Measurements from ENCODE around the gene ANP32A.

ANP32A gene

GRCh38 chr15:68787609-68788263 is 33.0 kb downstream of the ANP32A start:
- Histone ChIP-seq H3K9ac (ENCODE audit: insufficient read length, low read depth) (no peak overlapping the region), H3K9me3 (ENCODE audit: insufficient read depth, low read length) (no peaks in the 10 kb centered on the region), H3K4me3 (ENCODE audit: insufficient read length, low read depth) (no peak overlapping the region), H3K27me3 (ENCODE audit: insufficient read depth, insufficient read length) (no peaks in the 10 kb centered on the region), H3K36me3 (ENCODE audit: insufficient read depth, insufficient read length, low read length) (peaks cover 65% of the 10 kb centered on the region), H3K4me1 (ENCODE audit: insufficient read depth, insufficient read length) (peaks cover 46% of the 10 kb centered on the region)
- TF ChIP-seq SUZ12 (IDR thresholded peaks at IDR 0.05; ENCODE audit: extremely low read depth, insufficient read depth, insufficient read length), result no peak
- no peak for TF ChIP-seq YY1 (IDR thresholded peaks at IDR 0.05; ENCODE audit: insufficient read depth, insufficient read length)
- TF ChIP-seq ZNF274 (IDR thresholded peaks at IDR 0.05; ENCODE audit: low read depth, low read length), result no peak
- DNase-seq (ENCODE audit: low read depth, low spot score), result no peak

- TF ChIP-seq SUZ12 (IDR thresholded peaks at IDR 0.05; ENCODE audit: extremely low read depth, insufficient read depth, insufficient read length), result no peak
- TF ChIP-seq ZNF274 (IDR thresholded peaks at IDR 0.05; ENCODE audit: low read depth, low read length), result no peak
- no peak for TF ChIP-seq YY1 (IDR thresholded peaks at IDR 0.05; ENCODE audit: insufficient read depth, insufficient read length)
- no peak overlapping the region for H3K4me3 ChIP-seq (ENCODE audit: insufficient read length, low read depth)
- no peaks in the 10 kb centered on the region for H3K9me3 ChIP-seq (ENCODE audit: insufficient read depth, low read length)
- H3K36me3 ChIP-seq (ENCODE audit: insufficient read depth, insufficient read length, low read length), result peaks cover 75% of the 10 kb centered on the region
- H3K9ac ChIP-seq (ENCODE audit: insufficient read length, low read depth), result no peak overlapping the region
- H3K4me1 ChIP-seq (ENCODE audit: insufficient read depth, insufficient read length), result peaks cover 44% of the 10 kb centered on the region
- H3K27me3 ChIP-seq (ENCODE audit: insufficient read depth, insufficient read length), result no peaks in the 10 kb centered on the region
- DNase-seq (ENCODE audit: low read depth, low spot score), result no peak
These were observed 33.9 kb downstream of the ANP32A start for GRCh38 chr15:68786753-68787152.

GRCh38 chr15:68785541-68785940 is 35.2 kb downstream of the ANP32A start:
- Histone ChIP-seq H3K4me3 (ENCODE audit: insufficient read length, low read depth) (no peak overlapping the region), H3K9ac (ENCODE audit: insufficient read length, low read depth) (no peak overlapping the region), H3K36me3 (ENCODE audit: insufficient read depth, insufficient read length, low read length) (peaks cover 84% of the 10 kb centered on the region), H3K27me3 (ENCODE audit: insufficient read depth, insufficient read length) (no peaks in the 10 kb centered on the region), H3K4me1 (ENCODE audit: insufficient read depth, insufficient read length) (peaks cover 35% of the 10 kb centered on the region), H3K9me3 (ENCODE audit: insufficient read depth, low read length) (no peaks in the 10 kb centered on the region)
- no peak for DNase-seq (ENCODE audit: low read depth, low spot score)
- TF ChIP-seq YY1 (IDR thresholded peaks at IDR 0.05; ENCODE audit: insufficient read depth, insufficient read length) (no peak), SUZ12 (IDR thresholded peaks at IDR 0.05; ENCODE audit: extremely low read depth, insufficient read depth, insufficient read length) (no peak), ZNF274 (IDR thresholded peaks at IDR 0.05; ENCODE audit: low read depth, low read length) (no peak)

- Histone ChIP-seq H3K36me3 (ENCODE audit: insufficient read depth, insufficient read length, low read length) (peaks cover 91% of the 10 kb centered on the region), H3K9ac (ENCODE audit: insufficient read length, low read depth) (no peak overlapping the region), H3K4me1 (ENCODE audit: insufficient read depth, insufficient read length) (peaks cover 24% of the 10 kb centered on the region), H3K4me3 (ENCODE audit: insufficient read length, low read depth) (no peak overlapping the region), H3K27me3 (ENCODE audit: insufficient read depth, insufficient read length) (no peaks in the 10 kb centered on the region), H3K9me3 (ENCODE audit: insufficient read depth, low read length) (no peaks in the 10 kb centered on the region)
- no peak for DNase-seq (ENCODE audit: low read depth, low spot score)
- TF ChIP-seq SUZ12 (IDR thresholded peaks at IDR 0.05; ENCODE audit: extremely low read depth, insufficient read depth, insufficient read length) (no peak), ZNF274 (IDR thresholded peaks at IDR 0.05; ENCODE audit: low read depth, low read length) (no peak), YY1 (IDR thresholded peaks at IDR 0.05; ENCODE audit: insufficient read depth, insufficient read length) (no peak)
These were observed 36.5 kb downstream of the ANP32A start for GRCh38 chr15:68784206-68784605.

GRCh38 chr15:68783226-68784058 is 37.3 kb downstream of the ANP32A start:
- DNase-seq (ENCODE audit: low read depth, low spot score), result no peak
- TF ChIP-seq YY1 (IDR thresholded peaks at IDR 0.05; ENCODE audit: insufficient read depth, insufficient read length) (no peak), ZNF274 (IDR thresholded peaks at IDR 0.05; ENCODE audit: low read depth, low read length) (no peak), SUZ12 (IDR thresholded peaks at IDR 0.05; ENCODE audit: extremely low read depth, insufficient read depth, insufficient read length) (no peak)
- peaks cover 19% of the 10 kb centered on the region for H3K4me1 ChIP-seq (ENCODE audit: insufficient read depth, insufficient read length)
- no peaks in the 10 kb centered on the region for H3K9me3 ChIP-seq (ENCODE audit: insufficient read depth, low read length)
- H3K9ac ChIP-seq (ENCODE audit: insufficient read length, low read depth), result no peak overlapping the region
- H3K36me3 ChIP-seq (ENCODE audit: insufficient read depth, insufficient read length, low read length), result peaks cover 91% of the 10 kb centered on the region
- H3K27me3 ChIP-seq (ENCODE audit: insufficient read depth, insufficient read length), result no peaks in the 10 kb centered on the region
- no peak overlapping the region for H3K4me3 ChIP-seq (ENCODE audit: insufficient read length, low read depth)

- Histone ChIP-seq H3K36me3 (ENCODE audit: insufficient read depth, insufficient read length, low read length) (peaks cover 88% of the 10 kb centered on the region), H3K4me3 (ENCODE audit: insufficient read length, low read depth) (no peak overlapping the region), H3K27me3 (ENCODE audit: insufficient read depth, insufficient read length) (no peaks in the 10 kb centered on the region), H3K9ac (ENCODE audit: insufficient read length, low read depth) (no peak overlapping the region), H3K9me3 (ENCODE audit: insufficient read depth, low read length) (no peaks in the 10 kb centered on the region), H3K4me1 (ENCODE audit: insufficient read depth, insufficient read length) (peaks cover 12% of the 10 kb centered on the region)
- DNase-seq (ENCODE audit: low read depth, low spot score), result no peak
- no peak for TF ChIP-seq YY1 (IDR thresholded peaks at IDR 0.05; ENCODE audit: insufficient read depth, insufficient read length)
- TF ChIP-seq SUZ12 (IDR thresholded peaks at IDR 0.05; ENCODE audit: extremely low read depth, insufficient read depth, insufficient read length), result no peak
- no peak for TF ChIP-seq ZNF274 (IDR thresholded peaks at IDR 0.05; ENCODE audit: low read depth, low read length)
These were observed 38.0 kb downstream of the ANP32A start for GRCh38 chr15:68782589-68783161.
